IPS-NIHi7 (cell line): ENCODE data around the gene KLHL14.
"Not testable (repeated sequence)": the region's sequence is repeated elsewhere in the genome, so short reads cannot be mapped to it uniquely, and the experiment has no call there.

Experiments used
- DNase-seq: peaks from one replicate; pipeline ENCODE4 v3.0.0; 2012; ENCODE audit warnings: mixed read lengths; ENCODE audit errors: extremely low spot score

Gene KLHL14

GRCh38 chr18:32722279-32722678 is 50.5 kb downstream of the KLHL14 start:
- no peak for DNase-seq

GRCh38 chr18:32717126-32717525 is 55.7 kb downstream of the KLHL14 start:
- DNase-seq = no peak

GRCh38 chr18:32714571-32715148 is 58.2 kb downstream of the KLHL14 start:
- peak; percentile 72 for DNase-seq

- no peak for DNase-seq
Observed at GRCh38 chr18:32712860-32713259, 60.0 kb downstream of the KLHL14 start.

- no peak for DNase-seq
Observed at GRCh38 chr18:32711862-32712261, 61.0 kb downstream of the KLHL14 start.

- DNase-seq = no peak
Observed at GRCh38 chr18:32707586-32707985, 65.2 kb downstream of the KLHL14 start.

GRCh38 chr18:32707147-32707546 is 65.7 kb downstream of the KLHL14 start:
- DNase-seq = no peak

GRCh38 chr18:32701313-32701712 is 71.5 kb downstream of the KLHL14 start:
- DNase-seq = no peak

- DNase-seq = no peak
Observed at GRCh38 chr18:32698153-32698552, 74.7 kb downstream of the KLHL14 start.

GRCh38 chr18:32696376-32696775 is 76.4 kb downstream of the KLHL14 start:
- DNase-seq = no peak

- DNase-seq = no peak
Observed at GRCh38 chr18:32695534-32695933, 77.3 kb downstream of the KLHL14 start.

- DNase-seq = no peak
Observed at GRCh38 chr18:32688821-32689220, 84.0 kb downstream of the KLHL14 start.

- no peak for DNase-seq
Observed at GRCh38 chr18:32684940-32685339, 87.9 kb downstream of the KLHL14 start.

GRCh38 chr18:32684096-32684495 is 88.7 kb downstream of the KLHL14 start:
- no peak for DNase-seq

- peak; percentile 19 for DNase-seq
Observed at GRCh38 chr18:32683044-32683443, 89.8 kb downstream of the KLHL14 start.

- DNase-seq = no peak
Observed at GRCh38 chr18:32677578-32677977, 95.2 kb downstream of the KLHL14 start.

- no peak for DNase-seq
Observed at GRCh38 chr18:32674491-32674890, 98.3 kb downstream of the KLHL14 start.

GRCh38 chr18:32672398-32672797 is 100.4 kb downstream of the KLHL14 start:
- DNase-seq = no peak

GRCh38 chr18:32670727-32671126 is 102.1 kb downstream of the KLHL14 start:
- no peak for DNase-seq

- DNase-seq = peak; percentile 49
Observed at GRCh38 chr18:32669549-32670165, 103.2 kb downstream of the KLHL14 start.

GRCh38 chr18:32668956-32669355 is 103.9 kb downstream of the KLHL14 start:
- no peak for DNase-seq

- DNase-seq = peak; percentile 14
Observed at GRCh38 chr18:32661486-32662299, 111.1 kb downstream of the KLHL14 start.

- not testable (repeated sequence) for DNase-seq
Observed at GRCh38 chr18:32654507-32654906, 118.3 kb downstream of the KLHL14 start.
